Kidney (tissue), 14 donors: ENCODE results near the gene BAHD1. TPM values are rescaled to one million over a fixed set of nuclear protein-coding genes. Genes with fewer than 3 reads are reported as not detected.

ENCODE experiments used
- DNase-seq, 5 donors: peaks; one replicate each; pipeline ENCODE4 v3.0.0-alpha.2; 2013 to 2020
- FAIRE-seq: peaks from 2 replicates; lab custom pipeline; 2012; peaks lifted over from hg19 to GRCh38; lab: Jason Lieb, UNC
- H3K27ac ChIP-seq, 2 donors: one replicate each; pipeline ENCODE4 v1.7.0; 2013; ENCODE audit warnings: low read depth in 2 of 2, low read length in 2 of 2, inconsistent platforms in 1 of 2
- H3K27me3 ChIP-seq: one replicate; pipeline ENCODE4 v1.7.1; 2013; ENCODE audit warnings: low read length, inconsistent platforms; ENCODE audit not compliant: control insufficient read depth, insufficient read depth
- H3K36me3 ChIP-seq, 3 donors: one replicate each; pipeline versions ENCODE4 v1.7.0 to v1.7.1; 2013; ENCODE audit warnings: low read length in 3 of 3, control low read depth in 1 of 3, inconsistent platforms in 1 of 3; ENCODE audit not compliant: insufficient read depth in 3 of 3, control insufficient read depth in 2 of 3
- H3K4me1 ChIP-seq, 3 donors: one replicate each; pipeline versions ENCODE4 v1.7.0 to v1.7.1; 2013; ENCODE audit warnings: low read length in 3 of 3, inconsistent platforms in 1 of 3, low read depth in 1 of 3; ENCODE audit not compliant: control insufficient read depth in 2 of 3, insufficient read depth in 2 of 3
- H3K4me3 ChIP-seq, 3 donors: one replicate each; pipeline versions ENCODE4 v1.7.0 to v1.8.1; 2013; ENCODE audit warnings: low read length in 3 of 3, control low read depth in 1 of 3, inconsistent platforms in 1 of 3
- H3K9ac ChIP-seq, 3 donors: one replicate each; pipeline versions ENCODE4 v1.7.0 to v1.7.1; 2013; ENCODE audit warnings: low read length in 3 of 3, control low read depth in 1 of 3, inconsistent platforms in 1 of 3
- H3K9me3 ChIP-seq, 3 donors: one replicate each; pipeline versions ENCODE4 v1.7.0 to v1.7.1; 2013; ENCODE audit warnings: low read length in 3 of 3, control low read depth in 1 of 3, inconsistent platforms in 1 of 3; ENCODE audit not compliant: control insufficient read depth in 2 of 3, insufficient read depth in 1 of 3
- CTCF ChIP-seq: IDR thresholded peaks from 3 replicates; pipeline ENCODE4 v1.5.1; 2012; ENCODE audit warnings: mild to moderate bottlenecking, moderate library complexity, borderline replicate concordance; ENCODE audit not compliant: insufficient read depth; ENCODE audit errors: extremely low read depth
- intact Hi-C: fragments of 100-400 bp; cut with DNase I; formaldehyde crosslinking; loops from one replicate; pipeline ENCODE4 v1.11.1; 2022
- polyA plus RNA-seq: library from polyadenylated mRNA; stranded (reverse); fragments of 350-450 nt; fragmentation: Illumina TruSeq; extraction: RNeasy Lipid Tissue Mini Kit (QIAGEN cat#74804); gene quantifications from one replicate; pipeline ENCODE4 v1.2.3, GENCODE V29; 2014; ENCODE audit warnings: low read depth, low replicate concordance; ENCODE audit not compliant: insufficient read depth
- total RNA-seq: library from RNA; stranded (reverse); fragmentation: NEBNext Ultra II Directional; extraction: Animal tissue kit (Norgen Biotek cat#: 25700); gene quantifications from one replicate; pipeline ENCODE4 v1.2.1, GENCODE V29; 2021
- donor health status: control.
- donor health status: control.
- donor health status: control.
- donor health status: control.
- donor health status: control.
- donor health status: DM: yes; HTN: yes; CAD: no.
- donor health status: Normal renal cell carcinoma (clear cell type).

BAHD1 gene
- total and polyA plus RNA-seq, 2 donors from 2014 or later, result 13.3 to 28.4 TPM

- TF ChIP-seq CTCF, result no peak
- peaks cover 0 to 2% (median 0%) of the 10 kb centered on the region in 3 donors for H3K36me3 ChIP-seq
- H3K27me3 ChIP-seq, result no peaks in the 10 kb centered on the region
- no peaks in the 10 kb centered on the region for H3K4me1 ChIP-seq
- no peak for DNase-seq
- no peak overlapping the region for H3K27ac ChIP-seq
- intact Hi-C loops, result no loop called here
- no peaks in the 10 kb centered on the region for H3K9me3 ChIP-seq
- no peak for FAIRE-seq
- no peak overlapping the region for H3K4me3 ChIP-seq
- H3K9ac ChIP-seq, result no peak overlapping the region
These were observed 42.9 kb upstream of the BAHD1 start for GRCh38 chr15:40397688-40398412.

GRCh38 chr15:40398413-40398873 is 42.3 kb upstream of the BAHD1 start:
- intact Hi-C loops, result no loop called here
- no peak for TF ChIP-seq CTCF
- no peaks in the 10 kb centered on the region for H3K4me1 ChIP-seq
- H3K27me3 ChIP-seq, result no peaks in the 10 kb centered on the region
- no peaks in the 10 kb centered on the region for H3K36me3 ChIP-seq
- FAIRE-seq (no peak), DNase-seq (no peak)
- H3K9ac ChIP-seq, result no peak overlapping the region
- no peaks in the 10 kb centered on the region for H3K9me3 ChIP-seq
- H3K27ac ChIP-seq, result no peak overlapping the region
- H3K4me3 ChIP-seq, result no peak overlapping the region

- no peak for DNase-seq
- FAIRE-seq, result no peak
- Histone ChIP-seq H3K4me3 (no peak overlapping the region), H3K9ac (no peak overlapping the region), H3K36me3 (no peaks in the 10 kb centered on the region), H3K27ac (no peak overlapping the region), H3K4me1 (no peaks in the 10 kb centered on the region), H3K9me3 (no peaks in the 10 kb centered on the region), H3K27me3 (no peaks in the 10 kb centered on the region)
- intact Hi-C loops, result no loop called here
- no peak for TF ChIP-seq CTCF
These were observed 41.4 kb upstream of the BAHD1 start for GRCh38 chr15:40399370-40399769.
